ENCODE data around the gene GRIN2C. TPM values are rescaled to one million over a fixed set of nuclear protein-coding genes. Genes with fewer than 3 reads are reported as not detected.

Gene GRIN2C
- total RNA-seq, 2 donors from 2014 or later: not detected

- ATAC-seq (no peak), DNase-seq (no peak)
- no peaks in the 10 kb centered on the region for H3K9me3 ChIP-seq (ENCODE audit: control insufficient read depth, low read length, poor library complexity, severe bottlenecking)
- peaks cover 6% of the 10 kb centered on the region for H3K27me3 Mint-ChIP-seq
- H3K4me1 Mint-ChIP-seq: peaks cover 19% of the 10 kb centered on the region
- H3K36me3 Mint-ChIP-seq (ENCODE audit: low read depth): no peaks in the 10 kb centered on the region
- H3K4me3 Mint-ChIP-seq: no peak overlapping the region
- no peak overlapping the region for H3K27ac Mint-ChIP-seq
Measured at GRCh38 chr17:74865504-74866197, 6.0 kb upstream of the GRIN2C start.

GRCh38 chr17:74864866-74865395, 5.2 kb upstream of the GRIN2C start:
- H3K9me3 ChIP-seq (ENCODE audit: control insufficient read depth, low read length, poor library complexity, severe bottlenecking): no peaks in the 10 kb centered on the region
- Mint-ChIP-seq H3K27me3 (peaks cover 6% of the 10 kb centered on the region), H3K27ac (no peak overlapping the region), H3K36me3 (ENCODE audit: low read depth) (no peaks in the 10 kb centered on the region), H3K4me3 (peak overlapping the region; percentile 41), H3K4me1 (peaks cover 21% of the 10 kb centered on the region)
- ATAC-seq: peak; percentile 71
- DNase-seq: peak; percentile 50 to 63 (median 53)

GRCh38 chr17:74864297-74864865, 4.7 kb upstream of the GRIN2C start:
- H3K9me3 ChIP-seq (ENCODE audit: control insufficient read depth, low read length, poor library complexity, severe bottlenecking): no peaks in the 10 kb centered on the region
- Mint-ChIP-seq H3K36me3 (ENCODE audit: low read depth) (no peaks in the 10 kb centered on the region), H3K4me3 (no peak overlapping the region), H3K27ac (no peak overlapping the region), H3K27me3 (peaks cover 6% of the 10 kb centered on the region), H3K4me1 (peaks cover 19% of the 10 kb centered on the region)
- DNase-seq (no peak), ATAC-seq (no peak)

- DNase-seq (no peak), ATAC-seq (no peak)
- H3K4me3 Mint-ChIP-seq: no peak overlapping the region
- H3K27me3 Mint-ChIP-seq: peaks cover 13% of the 10 kb centered on the region
- no peak overlapping the region for H3K27ac Mint-ChIP-seq
- H3K36me3 Mint-ChIP-seq (ENCODE audit: low read depth): no peaks in the 10 kb centered on the region
- H3K9me3 ChIP-seq (ENCODE audit: control insufficient read depth, low read length, poor library complexity, severe bottlenecking): no peaks in the 10 kb centered on the region
- peaks cover 16% of the 10 kb centered on the region for H3K4me1 Mint-ChIP-seq
Measured at GRCh38 chr17:74863420-74864296, 4.0 kb upstream of the GRIN2C start.

- ATAC-seq: no peak
- H3K27ac Mint-ChIP-seq: no peak overlapping the region
- DNase-seq: no peak
- H3K4me3 Mint-ChIP-seq: no peak overlapping the region
- H3K4me1 Mint-ChIP-seq: peaks cover 14% of the 10 kb centered on the region
- peaks cover 20% of the 10 kb centered on the region for H3K27me3 Mint-ChIP-seq
- H3K9me3 ChIP-seq (ENCODE audit: control insufficient read depth, low read length, poor library complexity, severe bottlenecking): no peaks in the 10 kb centered on the region
- H3K36me3 Mint-ChIP-seq (ENCODE audit: low read depth): no peaks in the 10 kb centered on the region
Measured at GRCh38 chr17:74862919-74863318, 3.2 kb upstream of the GRIN2C start.

- ATAC-seq (peak; percentile 51), DNase-seq (peak; percentile 54 to 59 (median 56))
- peaks cover 26% of the 10 kb centered on the region for H3K27me3 Mint-ChIP-seq
- no peak overlapping the region for H3K4me3 Mint-ChIP-seq
- H3K4me1 Mint-ChIP-seq: peaks cover 13% of the 10 kb centered on the region
- H3K9me3 ChIP-seq (ENCODE audit: control insufficient read depth, low read length, poor library complexity, severe bottlenecking): no peaks in the 10 kb centered on the region
- no peaks in the 10 kb centered on the region for H3K36me3 Mint-ChIP-seq (ENCODE audit: low read depth)
- no peak overlapping the region for H3K27ac Mint-ChIP-seq
Measured at GRCh38 chr17:74862108-74862901, 2.6 kb upstream of the GRIN2C start.

- DNase-seq (no peak), ATAC-seq (no peak)
- Mint-ChIP-seq H3K4me1 (peaks cover 13% of the 10 kb centered on the region), H3K36me3 (ENCODE audit: low read depth) (no peaks in the 10 kb centered on the region), H3K27me3 (peaks cover 32% of the 10 kb centered on the region), H3K27ac (no peak overlapping the region), H3K4me3 (peak overlapping the region; percentile 39)
- H3K9me3 ChIP-seq (ENCODE audit: control insufficient read depth, low read length, poor library complexity, severe bottlenecking): no peaks in the 10 kb centered on the region
Measured at GRCh38 chr17:74861662-74862107, 2.0 kb upstream of the GRIN2C start.

- peaks cover 38% of the 10 kb centered on the region for H3K27me3 Mint-ChIP-seq
- H3K4me1 Mint-ChIP-seq: peaks cover 13% of the 10 kb centered on the region
- no peak overlapping the region for H3K27ac Mint-ChIP-seq
- no peaks in the 10 kb centered on the region for H3K36me3 Mint-ChIP-seq (ENCODE audit: low read depth)
- no peaks in the 10 kb centered on the region for H3K9me3 ChIP-seq (ENCODE audit: control insufficient read depth, low read length, poor library complexity, severe bottlenecking)
- no peak for DNase-seq
- ATAC-seq: peak; percentile 4
- H3K4me3 Mint-ChIP-seq: peak overlapping the region; percentile 77
Measured at GRCh38 chr17:74860872-74861661, 1.4 kb upstream of the GRIN2C start.

GRCh38 chr17:74860229-74860871, 665 bp upstream of the GRIN2C start:
- DNase-seq (no peak), ATAC-seq (peak; percentile 14)
- H3K4me1 Mint-ChIP-seq: peaks cover 13% of the 10 kb centered on the region
- H3K27ac Mint-ChIP-seq: no peak overlapping the region
- H3K27me3 Mint-ChIP-seq: peaks cover 45% of the 10 kb centered on the region
- H3K4me3 Mint-ChIP-seq: peak overlapping the region; percentile 77
- no peaks in the 10 kb centered on the region for H3K36me3 Mint-ChIP-seq (ENCODE audit: low read depth)
- H3K9me3 ChIP-seq (ENCODE audit: control insufficient read depth, low read length, poor library complexity, severe bottlenecking): no peaks in the 10 kb centered on the region

- DNase-seq (no peak), ATAC-seq (no peak)
- Mint-ChIP-seq H3K27ac (peak overlapping the region; percentile 16), H3K27me3 (peaks cover 60% of the 10 kb centered on the region), H3K36me3 (ENCODE audit: low read depth) (peaks cover 4% of the 10 kb centered on the region), H3K4me1 (peaks cover 9% of the 10 kb centered on the region), H3K4me3 (peak overlapping the region; percentile 69)
- no peaks in the 10 kb centered on the region for H3K9me3 ChIP-seq (ENCODE audit: control insufficient read depth, low read length, poor library complexity, severe bottlenecking)
Measured at GRCh38 chr17:74858672-74859458, 820 bp downstream of the GRIN2C start.

GRCh38 chr17:74857191-74857590, 2.5 kb downstream of the GRIN2C start:
- Mint-ChIP-seq H3K27me3 (peaks cover 69% of the 10 kb centered on the region), H3K36me3 (ENCODE audit: low read depth) (peaks cover 4% of the 10 kb centered on the region), H3K4me1 (peaks cover 12% of the 10 kb centered on the region), H3K27ac (no peak overlapping the region), H3K4me3 (no peak overlapping the region)
- DNase-seq (no peak), ATAC-seq (no peak)
- H3K9me3 ChIP-seq (ENCODE audit: control insufficient read depth, low read length, poor library complexity, severe bottlenecking): no peaks in the 10 kb centered on the region
